Upper lobe of left lung (tissue), 6 donors: ENCODE data around the gene MRFAP1. TPM values are rescaled to one million over a fixed set of nuclear protein-coding genes. Genes with fewer than 3 reads are reported as not detected.

Experiments
- ATAC-seq, 2 donors: fragments of 200-7000 bp; cut with Tn5 transposase; one replicate each; pipeline ENCODE4 v1.9.1; 2022; ENCODE audit warnings: mild to moderate bottlenecking in 2 of 2, moderate library complexity in 2 of 2; ENCODE audit not compliant: low FRiP score in 2 of 2
- DNase-seq, 2 donors: peaks; one replicate each; pipeline ENCODE4 v3.0.0-alpha.2; 2019 to 2020
- H3K27ac ChIP-seq, 4 donors: fragments of 200-600 bp; sonication (generic); one replicate each; pipeline ENCODE4 v1.5.1; 2016 to 2019
- H3K27me3 ChIP-seq, 4 donors: fragments of 200-600 bp; sonication (generic); one replicate each; pipeline ENCODE4 v1.5.1; 2017 to 2019
- H3K36me3 ChIP-seq, 4 donors: fragments of 200-600 bp; sonication (generic); one replicate each; pipeline ENCODE4 v1.5.1; 2016 to 2019
- H3K4me1 ChIP-seq, 4 donors: fragments of 200-600 bp; sonication (generic); one replicate each; pipeline ENCODE4 v1.5.1; 2018 to 2019
- H3K4me3 ChIP-seq, 4 donors: fragments of 200-600 bp; sonication (generic); one replicate each; pipeline ENCODE4 v1.5.1; 2017 to 2019; ENCODE audit warnings: mild to moderate bottlenecking in 2 of 4, moderate library complexity in 1 of 4
- H3K9me3 ChIP-seq, 4 donors: fragments of 200-600 bp; sonication (generic); one replicate each; pipeline ENCODE4 v1.5.1; 2018 to 2019
- EP300 ChIP-seq, 4 donors: sonication (generic); formaldehyde crosslinking; IDR thresholded peaks; one replicate each; pipeline ENCODE4 v1.5.1; 2017; ENCODE audit warnings: antibody characterized with exemption in 4 of 4, control low read depth in 2 of 4
- POLR2A ChIP-seq, 4 donors: fragments of 450-650 bp; IDR thresholded peaks; one replicate each; pipeline ENCODE4 v1.5.1; 2016 to 2017; ENCODE audit warnings: antibody characterized with exemption in 4 of 4, mild to moderate bottlenecking in 2 of 4
- POLR2AphosphoS5 ChIP-seq, 2 donors: sonication (generic); formaldehyde crosslinking; IDR thresholded peaks; one replicate each; pipeline ENCODE4 v1.5.1; 2017; ENCODE audit warnings: antibody characterized with exemption in 2 of 2
- WGBS, 2 donors: methylation state at CpG; one replicate each; pipeline ENCODE4 v1.1.5; 2017 to 2018; 5-methylcytosine and 5-hydroxymethylcytosine counted together
- total RNA-seq, 6 donors: library from RNA; depleted of rRNA in 4 of 6; stranded (reverse); fragments of >200 nt in 4 of 6; gene quantifications; one replicate each; pipeline versions ENCODE4 v1.1.0 to v1.2.1, GENCODE V29; 2016 to 2021
- TF ChIP-seq, protein P1 (sequence below), 6 experiments: fragments of 450-650 bp in 4 of 6; fragments of 200-600 bp in 2 of 6; sonication (generic) in 2 of 6; IDR thresholded peaks; one replicate each; pipeline ENCODE4 v1.5.1; 2016 to 2019; ENCODE audit warnings: antibody characterized with exemption in 6 of 6
- donor health status: DM: no; HTN: no; CAD: no; lungs with moderate emphysema.
- donor health status: DM: no; HTN: yes; CAD: no; lungs with severe emphysema.

Gene MRFAP1
- total RNA-seq, 6 donors from 2014 or later = 129 to 256 (median 220) TPM

DNA sequence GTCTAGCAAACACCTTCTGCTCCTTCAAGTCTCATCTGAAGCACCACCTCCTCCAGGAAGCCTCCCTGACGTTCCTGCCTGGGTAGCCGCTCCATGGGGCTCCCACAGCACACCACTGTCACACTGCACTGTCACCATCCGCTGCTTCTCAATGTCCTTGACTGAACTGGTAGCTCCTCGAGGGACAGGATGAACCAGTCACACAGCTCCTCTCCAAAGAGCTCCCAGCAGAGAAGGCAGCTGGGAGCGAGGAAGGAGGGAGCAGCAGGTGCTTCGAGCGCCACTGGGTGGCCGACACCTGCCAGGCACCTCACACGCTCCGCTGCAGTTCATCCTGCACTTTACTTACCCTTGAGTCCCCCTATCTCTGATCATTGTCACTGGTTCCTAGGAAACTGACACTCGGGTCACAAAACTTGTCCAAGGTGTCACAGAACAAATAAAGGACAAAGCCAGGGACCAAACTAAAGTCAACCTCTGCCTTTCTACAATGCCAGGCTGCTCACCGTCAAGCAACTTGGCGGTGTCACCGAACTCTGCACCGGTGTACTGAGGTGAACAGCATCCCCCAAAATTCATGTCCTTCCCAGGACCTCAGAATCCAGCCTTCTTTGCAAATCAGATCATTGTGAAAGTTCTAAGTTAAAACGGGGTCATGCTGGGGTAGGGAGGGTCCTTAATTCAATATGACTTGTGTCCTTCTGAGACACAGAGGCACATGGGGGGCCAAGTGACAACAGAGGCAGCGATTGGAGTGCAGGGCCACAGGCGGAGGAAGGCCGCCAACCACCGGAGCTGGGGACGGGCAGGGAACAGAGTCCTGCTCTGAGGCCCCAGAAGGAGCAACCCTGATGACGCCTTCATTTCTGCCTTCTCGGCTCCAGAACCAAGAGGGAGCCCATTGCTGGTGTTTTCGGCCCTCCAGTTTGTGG is 47.7 kb downstream of the MRFAP1 start:
- ATAC-seq = no peak
- Histone ChIP-seq H3K27me3 (no peaks in the 10 kb centered on the region), H3K36me3 (no peaks in the 10 kb centered on the region), H3K4me3 (no peak overlapping the region), H3K27ac (peak overlapping the region; percentile 65 to 89 (median 74)), H3K4me1 (peaks cover 7 to 47% (median 30%) of the 10 kb centered on the region in 4 donors), H3K9me3 (no peaks in the 10 kb centered on the region)
- TF ChIP-seq, protein P1, sequence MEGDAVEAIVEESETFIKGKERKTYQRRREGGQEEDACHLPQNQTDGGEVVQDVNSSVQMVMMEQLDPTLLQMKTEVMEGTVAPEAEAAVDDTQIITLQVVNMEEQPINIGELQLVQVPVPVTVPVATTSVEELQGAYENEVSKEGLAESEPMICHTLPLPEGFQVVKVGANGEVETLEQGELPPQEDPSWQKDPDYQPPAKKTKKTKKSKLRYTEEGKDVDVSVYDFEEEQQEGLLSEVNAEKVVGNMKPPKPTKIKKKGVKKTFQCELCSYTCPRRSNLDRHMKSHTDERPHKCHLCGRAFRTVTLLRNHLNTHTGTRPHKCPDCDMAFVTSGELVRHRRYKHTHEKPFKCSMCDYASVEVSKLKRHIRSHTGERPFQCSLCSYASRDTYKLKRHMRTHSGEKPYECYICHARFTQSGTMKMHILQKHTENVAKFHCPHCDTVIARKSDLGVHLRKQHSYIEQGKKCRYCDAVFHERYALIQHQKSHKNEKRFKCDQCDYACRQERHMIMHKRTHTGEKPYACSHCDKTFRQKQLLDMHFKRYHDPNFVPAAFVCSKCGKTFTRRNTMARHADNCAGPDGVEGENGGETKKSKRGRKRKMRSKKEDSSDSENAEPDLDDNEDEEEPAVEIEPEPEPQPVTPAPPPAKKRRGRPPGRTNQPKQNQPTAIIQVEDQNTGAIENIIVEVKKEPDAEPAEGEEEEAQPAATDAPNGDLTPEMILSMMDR (IDR thresholded peaks at IDR 0.05) = peak in 2 of 6 experiments; percentile 20 to 24
- no peak for TF ChIP-seq POLR2AphosphoS5 (IDR thresholded peaks at IDR 0.05)
- 84% methylated on average over 23 to 24 of the region's 24 CpGs for WGBS, 2 donors
- DNase-seq = no peak

DNA sequence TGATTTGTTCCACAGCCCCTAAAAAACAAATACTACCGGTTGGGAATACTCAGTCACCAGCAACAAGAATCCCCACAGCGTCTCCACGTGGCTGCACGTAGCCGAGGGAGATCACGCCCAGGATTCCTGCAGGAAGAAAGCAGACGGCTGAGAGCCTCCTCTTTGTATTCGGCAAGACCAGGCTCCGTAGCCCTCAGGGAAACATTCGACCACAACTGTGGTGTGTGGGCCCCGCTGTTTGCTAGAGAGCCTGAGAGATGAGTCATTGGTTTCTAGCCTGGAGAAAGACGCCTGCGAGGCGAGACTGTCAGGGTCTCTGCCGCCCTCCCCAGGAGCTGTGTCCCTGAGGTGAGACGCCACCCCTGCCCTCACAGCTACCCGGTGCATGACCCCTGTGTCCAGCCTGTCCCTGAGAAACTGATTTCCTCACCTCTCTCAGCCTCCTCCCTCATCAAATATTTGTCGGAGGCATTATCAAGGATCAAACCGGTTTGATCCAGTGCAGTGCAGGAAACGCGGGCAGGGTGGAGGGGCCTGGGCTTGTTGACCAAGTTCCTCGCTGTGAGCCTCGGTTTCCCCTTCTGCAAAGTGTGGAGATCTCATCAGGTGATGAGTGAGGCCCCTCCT is 48.5 kb downstream of the MRFAP1 start:
- TF ChIP-seq, protein P1 (IDR thresholded peaks at IDR 0.05) = no peak
- TF ChIP-seq POLR2AphosphoS5 (IDR thresholded peaks at IDR 0.05) (no peak), POLR2A (IDR thresholded peaks at IDR 0.05) (no peak), EP300 (IDR thresholded peaks at IDR 0.05) (no peak)
- peak overlapping the region; percentile 65 to 89 (median 74) for H3K27ac ChIP-seq
- WGBS, 2 donors = 29 to 40% methylated on average over 20 of the region's 23 CpGs
- no peaks in the 10 kb centered on the region for H3K27me3 ChIP-seq
- no peaks in the 10 kb centered on the region for H3K9me3 ChIP-seq
- H3K4me3 ChIP-seq = peak overlapping the region in 3 of 4 donors; percentile 5 to 25 (median 20)
- no peaks in the 10 kb centered on the region for H3K36me3 ChIP-seq
- H3K4me1 ChIP-seq = peaks cover 7 to 55% (median 37%) of the 10 kb centered on the region in 4 donors
- DNase-seq (peak in 1 of 2 donors; percentile 68), ATAC-seq (peak; percentile 61 to 88)

- peaks cover 11 to 60% (median 43%) of the 10 kb centered on the region in 4 donors for H3K4me1 ChIP-seq
- TF ChIP-seq POLR2AphosphoS5 (IDR thresholded peaks at IDR 0.05) (no peak), POLR2A (IDR thresholded peaks at IDR 0.05) (peak in 1 of 4 donors; percentile 46)
- DNase-seq (peak; percentile 69 to 84), ATAC-seq (peak; percentile 22 to 82)
- H3K4me3 ChIP-seq = peak overlapping the region in 3 of 4 donors; percentile 5 to 25 (median 20)
- no peaks in the 10 kb centered on the region for H3K9me3 ChIP-seq
- peak overlapping the region; percentile 65 to 89 (median 74) for H3K27ac ChIP-seq
- no peaks in the 10 kb centered on the region for H3K36me3 ChIP-seq
- 67 to 68% methylated on average over 2 to 11 of the region's 15 CpGs for WGBS, 2 donors
- H3K27me3 ChIP-seq = no peaks in the 10 kb centered on the region
Measured at GRCh38 chr4:6689506-6689960, 49.0 kb downstream of the MRFAP1 start.

Other genes starting within 250 kb of the MRFAP1 start
- gene PPP2R2C, start 168.1 kb upstream of the MRFAP1 start, total RNA-seq = under 1 TPM in 2 of 6 donors, not detected in 4; 0.09 to 0.17 TPM
- 10 to 100 TPM; 17.4 to 44.0 (median 35.4) TPM for gene MAN2B2, start 65.5 kb upstream of the MRFAP1 start, total RNA-seq
- gene S100P, start 53.2 kb downstream of the MRFAP1 start, total RNA-seq = 10 to 100 TPM in 2 of 6 donors, 1 to 10 TPM in 2, not detected in 2; 4.1 to 22.4 (median 13.3) TPM
- gene MRFAP1L1, start 69.2 kb downstream of the MRFAP1 start, total RNA-seq = 10 to 100 TPM; 24.6 to 71.3 (median 50.8) TPM
- 10 to 100 TPM; 11.5 to 26.8 (median 15.3) TPM for gene BLOC1S4, start 75.5 kb downstream of the MRFAP1 start, total RNA-seq
- 10 to 100 TPM; 22.6 to 45.0 (median 24.4) TPM for gene KIAA0232, start 142.0 kb downstream of the MRFAP1 start, total RNA-seq